SHP77 (cell line): ENCODE measurements around the gene PYGL.

ENCODE experiments used
- DNase-seq, 2 experiments: peaks; one replicate each; lab custom pipeline; 2025; lab: John Stamatoyannopoulos, UW

PYGL gene

GRCh38 chr14:50874757-50875156 is 69.5 kb downstream of the PYGL start:
- no peak for DNase-seq

GRCh38 chr14:50871914-50872732 is 72.2 kb downstream of the PYGL start, which contains the start of gene ABHD12B:
TSS of gene ABHD12B (plus strand) at chr14:50872053. CDS start at chr14:50872175, 122 bp downstream.
- no peak for DNase-seq

- DNase-seq: no peak
These were observed 73.1 kb downstream of the PYGL start for GRCh38 chr14:50871228-50871627.

GRCh38 chr14:50865391-50866076 is 78.7 kb downstream of the PYGL start:
- no peak for DNase-seq

- DNase-seq: no peak
These were observed 79.3 kb downstream of the PYGL start for GRCh38 chr14:50864946-50865345.

GRCh38 chr14:50864237-50864636 is 80.0 kb downstream of the PYGL start:
- DNase-seq: no peak

GRCh38 chr14:50862036-50862570 is 82.2 kb downstream of the PYGL start:
- no peak for DNase-seq

- peak; percentile 80 for DNase-seq
These were observed 83.7 kb downstream of the PYGL start for GRCh38 chr14:50860478-50861086.

- DNase-seq: no peak
These were observed 85.0 kb downstream of the PYGL start for GRCh38 chr14:50859296-50859624.

GRCh38 chr14:50856660-50857059 is 87.6 kb downstream of the PYGL start:
- DNase-seq: no peak

GRCh38 chr14:50855558-50855957 is 88.7 kb downstream of the PYGL start:
- no peak for DNase-seq
